GM12891 (cell line): ENCODE data around the gene PSMC6.

Experiments
- PAX5 ChIP-seq: IDR thresholded peaks from 2 replicates; pipeline ENCODE4 v1.6.1; 2011; ENCODE audit warnings: low read length, moderate library complexity, mild to moderate bottlenecking; ENCODE audit not compliant: insufficient read depth, severe bottlenecking
- POLR2A ChIP-seq: IDR thresholded peaks from 2 replicates; pipeline ENCODE4 v1.6.1; 2011; ENCODE audit warnings: low read depth, low read length, control low read depth
- POLR2AphosphoS5 ChIP-seq: IDR thresholded peaks from 2 replicates; pipeline ENCODE4 v1.6.1; 2011; ENCODE audit warnings: low read depth, low read length, control low read depth
- POU2F2 ChIP-seq: IDR thresholded peaks from 2 replicates; pipeline ENCODE4 v1.6.1; 2011; ENCODE audit warnings: low read depth, mild to moderate bottlenecking, control low read depth, low read length, moderate library complexity
- SPI1 ChIP-seq: IDR thresholded peaks from 2 replicates; pipeline ENCODE4 v1.6.1; 2011; ENCODE audit warnings: low read depth, low read length, control low read depth
- TAF1 ChIP-seq: IDR thresholded peaks from 2 replicates; pipeline ENCODE4 v1.6.1; 2011; ENCODE audit warnings: low read depth, low read length, control low read depth

DNA sequence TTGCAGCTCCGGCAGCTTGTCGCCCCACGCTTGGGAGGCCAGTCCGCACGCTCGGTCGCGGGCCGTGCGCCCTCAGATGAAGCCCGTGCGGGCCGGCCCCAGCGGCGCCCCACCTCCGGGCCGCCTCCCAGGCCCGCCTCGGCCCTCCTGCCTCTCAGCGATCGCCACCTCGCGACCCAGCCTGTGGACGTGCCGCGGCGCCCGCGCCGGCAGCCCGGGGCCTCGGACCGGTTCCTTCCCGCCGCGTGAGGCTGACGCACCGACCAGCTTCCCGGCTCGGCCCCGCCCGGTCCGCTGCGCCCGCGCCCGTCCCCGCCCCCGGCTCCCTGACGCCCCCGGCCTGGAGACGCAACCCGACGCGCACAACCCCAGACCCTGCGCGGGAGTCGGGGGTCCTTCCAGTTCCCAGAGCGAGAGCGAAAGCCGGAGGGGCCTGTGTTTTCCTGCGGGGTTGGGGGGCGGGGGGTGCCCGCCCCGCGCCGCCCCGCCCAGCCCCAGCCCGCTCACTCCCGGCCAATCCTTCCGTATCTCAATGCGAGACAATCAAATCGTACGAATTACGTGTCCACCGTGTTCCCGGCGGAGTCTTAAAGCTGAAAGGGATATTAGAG is 11.4 kb upstream of the PSMC6 start, which contains the start of gene ERO1A:
- TF ChIP-seq TAF1 (no peak), POLR2A (no peak; the same call in 1 of the 2 replicates), POLR2AphosphoS5 (no peak), SPI1 (no peak), POU2F2 (no peak), PAX5 (no peak)
